DMS153 (cell line): ENCODE measurements around the gene HERC4.
"Not testable (repeated sequence)": the region's sequence is repeated elsewhere in the genome, so short reads cannot be mapped to it uniquely, and the experiment has no call there.

ENCODE experiments used
- DNase-seq: peaks from one replicate; lab custom pipeline; 2025; lab: John Stamatoyannopoulos, UW

The HERC4 gene

DNA sequence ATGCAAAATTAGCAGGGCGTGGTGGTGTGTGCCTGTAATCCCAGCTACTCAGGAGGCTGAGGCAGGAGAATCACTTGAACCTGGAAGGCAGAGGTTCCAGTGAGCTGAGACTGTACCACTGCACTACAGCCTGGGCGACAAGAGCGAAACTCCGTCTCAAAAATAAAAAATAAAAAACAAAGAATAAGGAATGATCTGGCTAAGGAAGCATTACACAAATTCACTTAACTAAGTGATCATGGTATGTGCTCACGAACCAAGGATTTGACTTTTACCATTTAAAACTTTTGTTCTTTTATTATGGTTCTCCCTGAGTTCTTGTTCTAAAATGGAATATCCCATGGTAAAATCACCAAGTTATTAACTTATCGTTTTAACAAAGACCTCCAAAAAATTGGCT lies 119.5 kb downstream of the HERC4 start:
- DNase-seq = no peak

DNA sequence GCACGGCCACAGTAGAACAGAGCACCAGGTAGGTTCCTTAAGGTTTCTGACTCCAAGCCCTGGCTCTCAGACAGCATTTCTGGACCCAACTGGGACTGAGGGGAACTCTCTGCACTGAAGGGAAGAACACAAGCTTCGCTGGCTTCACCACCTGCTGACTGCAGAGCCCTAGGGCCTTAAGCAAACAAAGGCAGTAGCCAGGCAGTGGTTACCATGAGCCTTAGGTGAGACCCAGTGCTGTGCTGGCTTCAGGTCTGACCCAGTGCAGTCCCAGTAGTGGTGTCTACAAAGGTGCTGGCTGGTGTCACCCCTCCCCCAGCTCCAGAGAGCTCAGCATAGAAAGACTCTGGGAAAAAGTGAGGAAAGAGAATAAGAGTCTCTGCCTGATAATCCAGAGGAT lies 131.2 kb downstream of the HERC4 start:
- DNase-seq = no peak

DNA sequence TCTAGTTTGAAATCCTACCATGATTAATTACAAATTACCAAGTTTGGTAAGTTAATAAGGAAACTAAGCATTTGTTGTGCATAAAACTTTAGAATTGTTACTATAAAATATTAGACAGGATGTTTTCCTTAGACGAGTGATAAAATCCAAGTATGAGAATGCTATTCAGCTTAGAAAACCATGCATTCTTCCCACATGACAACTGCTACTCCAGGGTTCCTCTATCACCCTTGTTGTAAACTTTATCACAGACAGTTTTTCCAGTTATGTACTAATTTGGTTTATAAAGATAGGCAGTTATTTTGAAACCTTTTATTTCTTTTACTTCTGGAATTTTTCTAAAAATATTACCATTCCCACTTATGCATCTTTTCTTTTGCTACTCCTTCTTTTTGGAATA lies 138.7 kb downstream of the HERC4 start:
- no peak for DNase-seq

DNA sequence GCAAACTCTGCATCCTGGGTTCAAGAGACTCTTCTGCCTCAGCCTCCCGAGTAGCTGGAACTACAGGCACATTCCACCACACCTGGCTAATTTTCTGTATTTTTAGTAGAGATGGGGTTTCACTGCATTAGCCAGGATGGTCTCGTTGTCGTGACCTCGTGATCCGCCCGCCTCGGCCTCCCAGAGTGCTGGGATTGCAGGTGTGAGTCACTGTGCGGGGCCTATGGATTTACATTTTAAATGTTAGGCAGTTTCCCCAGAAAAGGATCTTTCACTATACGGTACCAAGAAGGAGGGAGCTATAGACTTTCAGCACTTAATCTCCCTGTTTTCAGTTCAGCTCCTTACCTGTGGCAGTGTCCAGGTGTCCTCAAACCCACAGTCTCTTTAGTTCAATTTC lies 139.9 kb downstream of the HERC4 start:
- no peak for DNase-seq

DNA sequence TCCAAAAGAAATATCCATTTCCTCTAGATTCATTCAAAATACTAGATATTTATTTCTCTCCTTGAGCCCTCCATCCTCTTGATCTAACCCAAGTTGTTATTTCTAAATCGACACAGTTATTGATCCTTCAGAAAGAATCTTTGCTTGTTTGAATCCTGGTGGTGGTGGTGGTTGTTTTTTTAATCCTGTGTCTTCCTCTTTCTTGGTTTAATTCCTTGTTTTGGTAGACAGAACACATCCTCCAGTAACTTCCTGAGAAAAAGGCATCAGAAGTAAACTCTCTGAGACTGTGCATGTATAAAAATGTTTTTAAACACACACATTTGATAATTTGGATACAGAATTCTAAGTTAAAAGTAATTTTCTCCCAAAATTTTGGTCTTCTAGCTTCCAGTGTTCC lies 140.7 kb downstream of the HERC4 start:
- no peak for DNase-seq

DNA sequence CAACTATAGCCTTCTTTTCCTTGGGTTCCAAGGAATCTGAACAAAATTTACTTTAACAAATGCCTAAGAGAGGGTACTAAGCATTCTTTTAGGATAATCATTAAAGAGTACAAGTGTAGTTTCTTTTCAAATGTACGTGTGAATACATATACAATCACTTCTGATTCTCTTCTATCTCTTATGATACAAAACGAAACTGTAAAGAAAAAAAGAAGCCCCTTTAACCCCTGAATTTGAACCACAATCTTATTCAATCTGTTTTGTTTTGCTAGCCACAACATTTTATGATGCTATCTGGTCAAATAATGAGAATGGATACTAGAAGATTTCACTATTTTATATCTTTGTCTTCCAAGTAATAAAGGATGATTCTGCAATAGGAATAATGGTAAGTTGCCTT lies 141.9 kb downstream of the HERC4 start:
- no peak for DNase-seq

DNA sequence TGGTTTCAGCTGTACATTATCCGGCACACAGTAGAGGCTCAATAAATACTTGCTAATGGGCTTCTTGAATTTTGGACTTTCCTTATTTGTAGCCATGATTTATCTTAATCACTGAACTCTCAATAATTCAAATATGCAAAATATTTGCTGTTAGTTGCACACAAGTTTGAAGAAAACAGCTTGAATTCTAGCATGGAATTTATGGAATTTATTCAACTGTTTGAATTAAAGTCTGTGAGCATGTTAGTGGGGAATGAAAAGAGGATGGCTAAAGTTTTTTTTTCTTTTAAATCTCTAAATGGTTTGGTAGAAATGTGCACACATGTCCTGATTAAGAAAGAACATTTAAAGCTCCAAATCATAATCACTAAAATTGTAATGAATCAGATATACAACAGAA lies 148.1 kb downstream of the HERC4 start:
- no peak for DNase-seq

DNA sequence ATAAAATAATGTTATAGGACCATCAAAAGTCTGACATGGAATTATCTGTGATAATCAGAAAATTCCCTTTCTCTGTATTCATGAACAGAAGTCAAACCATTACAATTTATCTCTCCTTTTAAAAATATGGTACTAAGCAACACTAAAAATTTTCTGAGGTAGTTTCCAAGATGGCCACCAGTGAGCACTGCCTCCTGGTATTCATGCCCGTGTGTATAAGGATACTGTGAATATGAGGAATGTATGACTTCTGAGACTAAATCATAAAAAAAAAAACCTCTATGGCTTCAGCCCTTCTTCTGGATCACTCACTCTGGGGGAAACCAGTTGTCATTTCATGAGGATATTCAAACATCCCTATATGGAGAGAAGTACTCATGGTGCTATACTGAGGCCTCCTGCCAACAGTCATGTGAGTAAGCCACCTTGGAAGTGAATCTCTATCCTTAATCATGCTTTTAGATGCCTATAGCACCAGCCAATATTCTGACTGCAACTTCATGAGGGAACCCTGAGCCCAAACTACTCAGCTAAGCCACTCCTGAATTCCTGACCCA lies 149.6 kb downstream of the HERC4 start:
- no peak for DNase-seq

DNA sequence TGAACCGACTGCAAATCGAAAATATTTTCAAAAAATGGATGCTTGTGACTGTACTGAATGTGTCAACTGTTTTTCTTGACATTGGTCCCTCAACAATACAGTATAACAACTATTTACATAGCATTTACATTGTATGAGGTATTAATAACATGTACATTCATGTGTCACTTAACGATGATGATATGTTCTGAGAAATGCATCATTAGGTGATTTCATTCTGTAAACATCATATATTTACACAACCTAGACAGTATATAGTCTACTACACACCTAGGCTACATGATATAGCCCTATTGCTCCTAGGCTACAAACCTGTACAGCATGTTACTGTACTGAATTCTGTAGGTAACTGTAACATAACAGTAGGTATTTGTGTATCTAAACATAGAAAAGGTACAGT lies 150.9 kb downstream of the HERC4 start:
- DNase-seq = no peak

DNA sequence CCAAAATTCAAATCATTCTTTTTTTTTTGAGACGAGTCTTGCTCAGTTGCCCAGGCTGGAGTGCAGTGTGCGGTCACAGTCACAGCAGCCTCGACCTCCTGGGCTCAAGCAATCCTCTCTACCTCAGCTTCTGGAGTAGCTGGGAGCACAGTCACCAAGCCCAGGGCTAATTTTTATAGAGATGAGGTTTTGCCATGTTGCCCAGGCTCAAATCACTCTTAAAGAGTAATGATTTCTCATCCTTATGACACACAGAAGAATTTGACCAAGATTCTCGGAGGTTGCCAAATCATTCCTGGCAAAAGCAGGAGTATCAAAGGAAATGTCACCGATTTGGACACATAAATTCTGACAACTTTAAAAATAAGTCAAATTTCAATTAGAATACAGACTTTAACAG lies 151.5 kb downstream of the HERC4 start:
- DNase-seq = no peak

DNA sequence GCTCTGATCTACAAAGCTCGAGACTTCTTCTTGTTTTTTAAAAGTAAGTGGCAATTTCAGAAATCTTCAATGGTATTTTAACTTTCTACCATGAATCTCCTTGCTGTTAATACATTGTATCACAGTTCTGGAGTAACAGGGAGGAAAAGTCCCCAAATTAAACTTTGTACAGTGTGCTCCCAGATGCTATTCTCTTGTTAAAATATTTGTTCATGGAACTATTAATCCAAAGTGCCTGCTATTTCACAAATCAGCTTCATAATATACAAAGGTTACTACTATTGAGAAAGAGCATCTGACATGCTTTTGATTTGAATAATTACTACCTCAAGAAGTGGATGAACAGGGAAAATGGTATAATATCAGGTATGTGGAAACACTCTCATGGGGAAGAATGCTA lies 154.0 kb downstream of the HERC4 start:
- no peak for DNase-seq

DNA sequence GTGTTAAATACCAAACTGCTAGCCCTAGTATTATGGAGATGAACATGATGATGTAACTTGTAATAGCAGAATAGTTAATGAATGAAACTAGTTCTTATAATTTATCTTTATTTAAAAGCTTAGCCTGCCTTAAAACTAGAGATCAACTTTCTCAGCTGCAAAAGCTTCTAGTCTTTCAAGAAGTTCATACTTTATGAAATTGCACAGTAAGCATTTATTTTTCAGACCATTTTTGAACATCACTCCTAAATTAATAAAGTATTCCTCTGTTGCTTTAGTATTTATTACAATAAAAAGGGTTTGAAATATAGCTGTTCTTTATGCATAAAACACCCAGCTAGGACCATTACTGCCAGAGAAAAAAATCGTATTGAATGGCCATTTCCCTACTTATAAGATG lies 157.4 kb downstream of the HERC4 start:
- DNase-seq = no peak

DNA sequence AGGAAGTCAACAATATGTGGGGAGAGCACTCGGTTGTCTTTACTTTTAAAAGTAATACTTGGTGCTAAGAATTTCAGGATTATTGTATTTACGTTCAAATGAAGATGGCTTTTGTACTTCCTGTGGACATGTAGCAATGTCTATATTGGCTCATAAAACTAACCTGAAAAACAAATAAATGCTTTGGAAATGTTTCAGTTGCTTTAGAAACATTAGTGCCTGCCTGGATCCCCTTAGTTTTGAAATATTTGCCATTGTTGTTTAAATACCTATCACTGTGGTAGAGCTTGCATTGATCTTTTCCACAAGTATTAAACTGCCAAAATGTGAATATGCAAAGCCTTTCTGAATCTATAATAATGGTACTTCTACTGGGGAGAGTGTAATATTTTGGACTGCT lies 157.9 kb downstream of the HERC4 start:
- no peak for DNase-seq

DNA sequence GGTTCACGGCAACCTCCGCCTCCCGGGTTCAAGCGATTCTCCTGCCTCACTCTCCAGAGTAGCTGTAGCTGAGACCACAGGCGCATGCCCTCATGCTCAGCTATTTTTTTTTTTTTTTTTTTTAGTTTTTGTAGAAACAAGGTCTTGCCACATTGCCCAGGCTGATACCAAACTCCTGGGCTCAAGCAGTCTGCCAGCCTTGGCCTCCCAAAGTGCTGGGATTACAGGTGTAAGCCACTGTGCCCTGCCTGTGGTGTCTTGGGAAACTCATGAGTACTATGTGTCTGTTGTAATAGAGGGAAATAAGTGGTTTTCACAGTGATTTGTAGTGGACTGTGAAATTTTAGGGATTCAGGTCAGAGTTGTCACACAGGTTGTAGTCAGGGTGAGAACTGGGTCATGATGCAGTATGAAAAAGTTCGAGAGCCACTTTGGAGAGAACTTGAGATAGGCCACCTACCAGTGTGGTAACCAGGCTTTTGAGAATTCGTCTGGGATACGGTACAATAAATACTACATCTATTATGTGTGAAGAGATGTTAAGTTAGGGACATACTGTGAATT lies 160.2 kb downstream of the HERC4 start:
- no peak for DNase-seq

DNA sequence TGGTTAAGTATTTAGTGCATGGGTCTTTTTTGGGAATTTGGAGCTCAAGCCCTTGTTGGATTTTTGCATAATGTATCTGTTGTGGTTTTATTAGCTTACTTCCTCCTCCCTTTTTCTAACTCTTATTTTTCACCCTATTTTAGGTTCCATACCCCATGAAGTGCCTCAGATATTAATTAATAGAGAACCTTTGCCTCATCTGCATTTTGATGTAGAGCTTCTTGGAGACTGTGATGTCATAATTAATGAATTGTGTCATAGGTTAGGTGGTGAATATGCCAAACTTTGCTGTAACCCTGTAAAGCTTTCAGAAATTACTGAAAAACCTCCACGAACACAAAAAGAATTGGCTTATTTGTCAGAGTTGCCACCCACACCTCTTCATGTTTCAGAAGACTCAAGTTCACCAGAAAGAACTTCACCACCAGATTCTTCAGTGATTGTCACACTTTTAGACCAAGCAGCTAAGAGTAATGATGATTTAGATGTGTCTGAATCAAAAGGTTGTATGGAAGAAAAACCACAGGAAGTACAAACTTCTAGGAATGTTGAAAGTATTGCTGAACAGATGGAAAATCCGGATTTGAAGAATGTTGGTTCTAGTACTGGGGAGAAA lies 162.6 kb downstream of the HERC4 start:
- no peak for DNase-seq

DNA sequence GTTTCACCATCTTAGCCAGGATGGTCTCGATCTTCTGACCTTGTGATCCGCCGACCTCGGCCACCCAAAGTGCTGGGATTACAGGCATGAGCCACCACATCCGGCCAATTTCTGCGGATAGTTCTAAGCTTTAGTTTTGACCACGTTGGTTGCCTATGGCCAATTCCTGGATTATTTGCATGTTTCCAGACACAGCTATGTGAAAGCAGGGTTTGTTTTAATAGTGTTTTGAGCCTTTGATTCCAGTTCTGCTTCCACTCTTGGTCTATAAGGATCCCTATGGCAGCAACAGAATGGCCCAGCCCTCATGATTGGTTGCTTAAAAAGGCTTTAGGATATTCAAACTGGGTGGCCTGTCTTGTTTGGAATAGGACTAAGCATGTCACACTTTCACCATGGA lies 171.5 kb downstream of the HERC4 start:
- no peak for DNase-seq

DNA sequence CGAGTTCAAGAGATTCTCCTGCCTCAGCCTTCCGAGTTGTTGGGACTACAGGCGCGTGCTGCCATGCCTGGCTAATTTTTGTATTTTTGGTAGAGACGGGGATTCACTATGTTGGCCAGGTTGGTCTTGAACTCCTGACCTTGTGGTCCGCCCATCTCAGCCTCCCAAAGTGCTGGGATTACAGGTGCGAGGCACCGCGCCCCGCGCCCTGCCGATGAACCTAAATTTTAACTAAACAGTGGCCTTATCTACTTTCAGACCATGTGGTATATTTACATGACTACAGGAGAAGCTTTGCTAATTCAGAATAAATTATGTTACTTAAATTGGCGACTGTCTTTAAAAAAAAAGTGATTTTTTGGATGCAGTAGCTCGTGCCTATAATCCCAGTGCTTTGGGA lies 181.4 kb downstream of the HERC4 start:
- DNase-seq = no peak

DNA sequence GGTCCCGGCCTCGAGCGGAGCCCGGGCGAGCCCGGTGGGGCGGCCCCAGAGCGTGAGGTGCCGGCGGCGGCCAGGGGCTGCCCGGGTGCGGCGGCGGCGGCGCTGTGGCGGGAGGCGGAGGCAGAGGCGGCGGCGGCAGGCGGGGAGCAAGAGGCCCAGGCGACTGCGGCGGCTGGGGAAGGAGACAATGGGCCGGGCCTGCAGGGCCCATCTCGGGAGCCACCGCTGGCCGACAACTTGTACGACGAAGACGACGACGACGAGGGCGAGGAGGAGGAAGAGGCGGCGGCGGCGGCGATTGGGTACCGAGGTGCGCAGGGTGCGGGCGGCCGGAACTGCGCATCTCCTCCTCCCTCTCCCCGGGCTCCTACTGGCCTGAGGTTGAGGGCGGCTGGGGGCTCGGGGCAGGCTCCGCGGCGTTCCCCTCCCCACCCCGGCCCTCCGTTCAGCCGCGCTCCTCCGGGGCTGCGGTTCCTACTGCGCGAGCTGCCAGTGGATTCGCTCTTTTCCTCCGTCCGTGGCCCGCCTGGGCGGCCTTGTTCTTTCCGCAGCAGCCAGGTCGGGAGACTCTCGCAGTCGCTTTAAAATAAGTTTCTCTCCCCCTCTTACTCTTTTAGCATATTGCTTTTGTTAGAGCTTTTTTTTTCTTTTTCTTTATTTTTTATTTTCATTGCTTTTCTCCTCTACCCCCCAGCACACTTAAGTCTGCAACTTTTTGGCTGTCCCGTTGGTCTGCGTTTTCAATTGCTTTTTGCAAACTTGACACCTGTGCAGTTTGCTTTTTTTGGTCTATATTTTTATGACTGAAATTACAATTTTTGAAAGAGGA lies 190.0 kb downstream of the HERC4 start:
- peak; percentile 79 for DNase-seq

DNA sequence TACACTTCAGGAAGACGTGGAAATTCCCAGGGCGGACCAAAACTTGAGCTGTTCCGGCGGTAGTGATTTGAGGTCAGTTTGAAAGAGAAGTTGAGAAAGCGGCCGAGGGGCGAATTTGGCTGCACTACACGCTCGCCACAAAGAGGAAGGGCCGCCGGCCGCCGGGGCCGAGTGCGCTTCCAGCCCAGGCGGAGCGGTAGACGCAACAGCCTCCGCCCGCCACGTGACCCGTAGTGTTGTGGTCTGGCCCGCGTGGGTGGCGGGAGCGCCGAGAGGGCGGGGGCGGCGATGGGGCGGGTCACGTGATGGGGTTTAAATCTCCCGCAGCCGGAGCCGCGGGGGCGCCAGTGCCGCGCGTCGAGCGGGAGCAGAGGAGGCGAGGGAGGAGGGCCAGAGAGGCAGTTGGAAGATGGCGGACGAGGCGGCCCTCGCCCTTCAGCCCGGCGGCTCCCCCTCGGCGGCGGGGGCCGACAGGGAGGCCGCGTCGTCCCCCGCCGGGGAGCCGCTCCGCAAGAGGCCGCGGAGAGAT lies 190.7 kb downstream of the HERC4 start, which contains the start of gene SIRT1:
Gene SIRT1, plus strand, starts transcription at position 344 of the 529 bp plus-strand sequence. Its CDS starts 66 bp downstream, at position 410.
- peak; percentile 91 for DNase-seq

DNA sequence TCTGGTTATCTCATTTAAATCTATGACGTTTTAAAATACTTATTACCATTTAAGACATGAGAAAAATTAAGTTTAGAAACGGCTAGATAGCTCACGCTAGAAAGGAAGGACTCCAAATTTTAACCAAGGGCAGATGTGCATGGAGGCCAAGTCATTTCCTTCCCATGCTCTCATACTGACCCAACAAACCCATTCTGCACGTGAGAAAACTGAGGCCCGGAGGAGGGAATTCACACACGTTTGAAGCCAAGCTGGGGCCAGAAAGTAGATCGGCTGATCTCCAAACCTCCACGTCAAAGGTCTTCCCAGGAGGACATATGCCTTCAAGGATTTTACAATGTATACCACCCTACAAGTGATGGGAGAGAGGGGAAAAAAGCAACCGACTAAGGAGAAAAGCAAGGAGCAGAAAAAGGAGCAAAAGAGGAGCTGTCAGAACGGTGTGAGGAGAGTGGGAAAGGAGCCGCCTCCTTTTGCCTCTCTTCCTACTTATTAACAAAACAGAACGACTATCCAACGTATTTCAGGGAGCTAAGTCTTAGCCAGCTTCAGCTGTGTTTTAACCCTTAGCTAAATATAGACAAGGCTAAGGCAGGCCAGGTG lies 191.3 kb downstream of the HERC4 start:
- DNase-seq = no peak

DNA sequence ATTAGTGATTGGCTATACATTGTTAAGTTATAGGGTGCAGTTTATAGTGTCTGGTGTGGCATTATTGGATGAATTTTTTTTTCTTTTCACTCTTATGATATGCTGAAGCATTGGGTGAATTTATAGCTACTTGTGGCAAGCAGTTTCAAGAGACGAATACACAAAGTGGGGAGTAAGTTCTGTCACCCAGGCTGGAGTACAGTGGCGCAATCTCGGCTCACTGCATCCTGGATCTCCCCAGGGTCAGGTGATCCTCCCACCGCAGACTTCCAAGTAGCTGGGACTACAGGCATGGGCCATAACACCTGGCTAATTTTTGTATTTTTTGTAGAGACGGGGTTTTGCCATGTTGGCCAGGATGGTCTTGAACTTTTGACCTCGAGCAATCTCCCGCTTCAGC lies 196.9 kb downstream of the HERC4 start:
- DNase-seq = no peak

DNA sequence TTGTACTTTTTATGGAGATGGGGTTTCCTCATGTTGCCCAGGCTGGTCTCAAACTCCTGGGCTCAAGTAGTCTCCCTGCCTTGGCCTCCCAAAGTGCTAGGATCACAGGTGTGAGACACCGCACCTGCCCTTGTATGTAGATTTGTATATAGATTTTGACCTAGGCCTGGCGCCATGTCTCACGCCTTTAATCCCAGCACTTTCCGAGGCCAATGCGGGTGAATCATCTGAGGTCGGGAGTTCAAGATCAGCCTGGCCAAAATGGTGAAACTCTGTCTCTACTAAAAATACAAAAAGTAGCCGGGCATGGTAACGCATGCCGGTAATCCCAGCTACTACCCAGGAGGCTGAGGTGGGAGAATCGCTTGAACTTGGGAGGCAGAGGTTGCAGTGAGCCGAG lies 197.7 kb downstream of the HERC4 start:
- not testable (repeated sequence) for DNase-seq
